ENCODE results near the gene STX12.
"Not testable (repeated sequence)": the region's sequence is repeated elsewhere in the genome, so short reads cannot be mapped to it uniquely, and the experiment has no call there.

DNA sequence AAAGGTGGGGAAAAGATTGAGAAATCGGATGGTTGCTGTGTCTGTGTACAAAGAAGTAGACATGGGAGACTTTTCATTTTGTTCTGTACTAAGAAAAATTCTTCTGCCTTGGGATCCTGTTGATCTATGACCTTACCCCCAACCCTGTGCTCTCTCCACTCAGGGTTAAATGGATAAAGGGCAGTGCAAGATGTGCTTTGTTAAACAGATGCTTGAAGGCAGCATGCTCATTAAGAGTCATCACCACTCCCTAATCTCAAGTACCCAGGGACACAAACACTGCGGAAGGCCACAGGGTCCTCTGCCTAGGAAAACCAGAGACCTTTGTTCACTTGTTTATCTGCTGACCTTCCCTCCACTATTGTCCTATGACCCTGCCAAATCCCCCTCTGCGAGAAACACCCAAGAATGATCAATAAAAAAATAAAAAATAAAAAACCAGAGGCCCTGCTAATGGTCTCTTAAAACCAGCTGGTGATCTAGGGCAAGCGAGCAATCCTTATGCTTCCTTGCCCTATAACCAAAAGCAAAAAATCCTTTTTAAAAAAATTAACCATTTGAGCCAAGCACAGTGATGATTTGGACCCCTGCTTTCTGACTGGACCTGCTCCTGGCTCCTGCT lies 56.4 kb downstream of the STX12 start:
- not testable (repeated sequence) for TF ChIP-seq EZH2phosphoT487 (IDR thresholded peaks at IDR 0.05; ENCODE audit: insufficient read depth, low read depth); EZH2 (IDR thresholded peaks at IDR 0.05; ENCODE audit: insufficient read depth, poor library complexity, severe bottlenecking)
